NK-92 (cell line): ENCODE results near the gene REC114.

Experiments
- DNase-seq: peaks from one replicate; lab custom pipeline; 2025; ENCODE audit not compliant: unreplicated experiment; lab: John Stamatoyannopoulos, UW

Gene REC114

DNA sequence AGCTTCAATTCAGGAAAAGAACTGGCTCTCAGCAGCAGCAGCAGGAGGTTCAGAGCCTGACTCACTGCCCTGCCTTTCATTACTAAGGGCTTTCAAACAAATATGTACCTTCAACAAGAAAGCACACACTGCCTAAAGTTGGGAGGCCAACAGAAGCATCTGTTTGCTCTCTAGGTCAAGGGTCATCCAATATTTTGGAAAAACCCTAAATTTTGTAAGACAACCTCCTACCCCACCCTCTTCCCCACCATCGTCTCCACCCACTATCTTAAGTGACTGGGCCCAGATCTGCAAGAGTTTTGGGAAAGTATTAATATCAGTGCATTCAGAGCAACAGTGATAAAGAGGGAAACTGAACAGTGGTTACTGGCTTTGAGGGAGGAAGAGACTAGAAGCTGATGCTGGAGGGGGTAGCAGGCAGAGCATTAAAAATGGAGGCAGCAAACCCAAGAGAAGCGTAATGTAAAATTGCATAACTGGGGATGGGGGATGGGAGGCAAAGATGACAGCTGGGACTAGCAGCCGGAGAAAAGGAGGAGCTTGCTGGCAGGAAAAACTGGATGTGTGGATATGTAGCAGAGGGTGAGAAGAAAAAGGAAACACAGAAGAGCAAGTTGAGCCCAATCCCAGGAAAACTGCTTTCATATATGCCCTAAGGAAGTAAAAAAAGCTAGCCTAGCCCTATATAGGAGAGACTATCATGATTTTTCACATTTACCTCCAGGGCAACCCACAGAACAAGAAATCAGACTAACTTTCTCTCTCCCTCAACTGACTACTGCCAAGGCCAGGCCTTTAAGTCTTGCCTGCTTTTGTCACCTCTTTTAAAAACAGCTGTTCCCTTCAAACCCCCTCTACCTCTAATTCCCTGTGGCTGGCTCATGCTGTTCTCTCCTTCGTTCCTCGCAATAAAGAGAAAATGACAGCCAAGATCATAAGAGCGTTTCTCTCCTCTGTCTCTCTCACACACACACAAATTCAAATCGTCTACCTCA is 158.8 kb downstream of the REC114 start:
- no peak for DNase-seq

- no peak for DNase-seq
Measured at GRCh38 chr15:73602446-73602843, 159.5 kb downstream of the REC114 start.

GRCh38 chr15:73602992-73603391 is 160.0 kb downstream of the REC114 start:
- DNase-seq: no peak

DNA sequence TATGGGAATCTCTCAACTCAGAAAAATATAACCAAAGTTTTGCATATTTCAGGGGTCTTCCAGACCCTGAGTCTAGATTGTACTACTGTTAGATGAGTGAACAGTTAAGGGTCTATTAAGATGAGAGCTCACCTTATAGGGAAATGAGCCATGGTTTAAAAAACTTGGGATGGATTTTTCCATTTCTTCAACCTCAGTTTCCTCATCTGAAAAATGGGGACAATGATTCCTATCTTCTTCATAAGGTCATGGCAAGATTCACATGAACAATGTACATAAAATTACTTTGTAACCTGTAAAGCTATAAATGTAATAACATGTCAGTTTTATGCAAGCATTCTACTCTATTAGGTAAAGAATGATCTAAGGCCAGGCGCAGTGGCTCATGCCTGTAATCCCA is 161.5 kb downstream of the REC114 start:
- no peak for DNase-seq

DNA sequence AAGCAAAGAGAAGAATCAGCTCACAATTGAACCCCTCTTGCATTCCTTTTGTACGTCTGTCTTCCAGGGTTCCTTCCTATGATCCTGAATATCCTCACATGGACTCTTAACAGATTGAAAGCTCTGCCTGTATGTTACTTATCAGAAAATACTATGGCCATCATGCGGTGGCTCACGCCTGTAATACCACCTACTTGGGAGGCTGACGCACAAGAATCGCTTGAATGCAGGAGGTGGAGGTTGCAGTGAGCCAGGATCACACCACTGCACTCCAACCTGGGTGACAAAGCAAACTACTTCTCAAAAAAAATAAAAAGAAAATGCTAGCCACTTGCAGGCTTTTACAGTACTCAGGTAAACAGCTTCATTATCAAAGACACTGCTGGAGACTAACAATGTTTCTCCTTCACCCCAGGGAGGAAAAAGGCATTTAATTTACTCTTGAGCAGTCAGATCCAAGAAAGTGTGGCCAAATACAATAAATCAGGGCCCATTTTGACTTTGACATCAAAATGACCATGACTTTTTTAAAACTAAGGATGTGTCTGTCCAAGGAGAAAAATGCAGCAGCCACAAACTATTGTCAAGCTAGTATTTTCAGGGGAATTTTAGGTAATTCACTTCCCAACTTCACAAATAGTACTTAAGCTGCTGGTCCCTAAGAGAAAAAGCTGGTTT is 162.9 kb downstream of the REC114 start:
- no peak for DNase-seq

- no peak for DNase-seq
Measured at GRCh38 chr15:73607405-73607804, 164.4 kb downstream of the REC114 start.

- DNase-seq: no peak
Measured at GRCh38 chr15:73607843-73608242, 164.9 kb downstream of the REC114 start.

- DNase-seq: no peak
Measured at GRCh38 chr15:73608475-73608874, 165.5 kb downstream of the REC114 start.

GRCh38 chr15:73608941-73609340 is 166.0 kb downstream of the REC114 start:
- DNase-seq: no peak
